GM19193 (cell line): ENCODE measurements around the gene CADPS.

Experiments
- POLR2A ChIP-seq: IDR thresholded peaks from 4 replicates; pipeline ENCODE4 v1.6.1; 2011; ENCODE audit not compliant: insufficient read depth, insufficient read length; ENCODE audit errors: extremely low read depth

CADPS gene

GRCh38 chr3:62451211-62451887 lies 423.9 kb downstream of the CADPS start:
- TF ChIP-seq POLR2A: no peak

GRCh38 chr3:62446337-62446940 lies 428.8 kb downstream of the CADPS start:
- TF ChIP-seq POLR2A: no peak

- TF ChIP-seq POLR2A: no peak
Measured at GRCh38 chr3:62445275-62445674, 429.9 kb downstream of the CADPS start.

- TF ChIP-seq POLR2A: no peak
Measured at GRCh38 chr3:62439978-62440377, 435.2 kb downstream of the CADPS start.

- no peak for TF ChIP-seq POLR2A
Measured at GRCh38 chr3:62439176-62439813, 435.9 kb downstream of the CADPS start.

- TF ChIP-seq POLR2A: no peak
Measured at GRCh38 chr3:62436785-62437184, 438.4 kb downstream of the CADPS start.

GRCh38 chr3:62433396-62433795 lies 441.8 kb downstream of the CADPS start:
- TF ChIP-seq POLR2A: no peak

- TF ChIP-seq POLR2A: no peak
Measured at GRCh38 chr3:62421207-62421606, 454.0 kb downstream of the CADPS start.

- TF ChIP-seq POLR2A: no peak
Measured at GRCh38 chr3:62416144-62416543, 459.1 kb downstream of the CADPS start.

- TF ChIP-seq POLR2A: no peak
Measured at GRCh38 chr3:62415312-62415801, 459.9 kb downstream of the CADPS start.

GRCh38 chr3:62414786-62415185 lies 460.4 kb downstream of the CADPS start:
- TF ChIP-seq POLR2A: no peak

GRCh38 chr3:62413687-62414086 lies 461.5 kb downstream of the CADPS start:
- TF ChIP-seq POLR2A: no peak

- no peak for TF ChIP-seq POLR2A
Measured at GRCh38 chr3:62406945-62407344, 468.3 kb downstream of the CADPS start.

GRCh38 chr3:62405566-62405965 lies 469.6 kb downstream of the CADPS start:
- no peak for TF ChIP-seq POLR2A

- no peak for TF ChIP-seq POLR2A
Measured at GRCh38 chr3:62405135-62405534, 470.1 kb downstream of the CADPS start.

GRCh38 chr3:62404321-62404720 lies 470.9 kb downstream of the CADPS start:
- TF ChIP-seq POLR2A: no peak
